ENCODE results near the gene EFHC1.

Gene EFHC1

GRCh38 chr6:52417675-52418111 lies 2.4 kb upstream of the EFHC1 start:
- no peak overlapping the region for H3K4me3 ChIP-seq (replicated peaks; ENCODE audit: low read depth, low read length)
- DNase-seq (ENCODE audit: extremely low read depth, low read depth) = peak; percentile 77
- TF ChIP-seq, protein P1, sequence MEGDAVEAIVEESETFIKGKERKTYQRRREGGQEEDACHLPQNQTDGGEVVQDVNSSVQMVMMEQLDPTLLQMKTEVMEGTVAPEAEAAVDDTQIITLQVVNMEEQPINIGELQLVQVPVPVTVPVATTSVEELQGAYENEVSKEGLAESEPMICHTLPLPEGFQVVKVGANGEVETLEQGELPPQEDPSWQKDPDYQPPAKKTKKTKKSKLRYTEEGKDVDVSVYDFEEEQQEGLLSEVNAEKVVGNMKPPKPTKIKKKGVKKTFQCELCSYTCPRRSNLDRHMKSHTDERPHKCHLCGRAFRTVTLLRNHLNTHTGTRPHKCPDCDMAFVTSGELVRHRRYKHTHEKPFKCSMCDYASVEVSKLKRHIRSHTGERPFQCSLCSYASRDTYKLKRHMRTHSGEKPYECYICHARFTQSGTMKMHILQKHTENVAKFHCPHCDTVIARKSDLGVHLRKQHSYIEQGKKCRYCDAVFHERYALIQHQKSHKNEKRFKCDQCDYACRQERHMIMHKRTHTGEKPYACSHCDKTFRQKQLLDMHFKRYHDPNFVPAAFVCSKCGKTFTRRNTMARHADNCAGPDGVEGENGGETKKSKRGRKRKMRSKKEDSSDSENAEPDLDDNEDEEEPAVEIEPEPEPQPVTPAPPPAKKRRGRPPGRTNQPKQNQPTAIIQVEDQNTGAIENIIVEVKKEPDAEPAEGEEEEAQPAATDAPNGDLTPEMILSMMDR (IDR thresholded peaks at IDR 0.05; ENCODE audit: low read depth, low read length, missing control alignments) = no peak

- no peak for DNase-seq (ENCODE audit: extremely low read depth, low read depth)
- H3K4me3 ChIP-seq (replicated peaks; ENCODE audit: low read depth, low read length) = no peak overlapping the region
- TF ChIP-seq, protein P1 (IDR thresholded peaks at IDR 0.05; ENCODE audit: low read depth, low read length, missing control alignments) = no peak
Measured at GRCh38 chr6:52418606-52419005, 1.5 kb upstream of the EFHC1 start.

DNA sequence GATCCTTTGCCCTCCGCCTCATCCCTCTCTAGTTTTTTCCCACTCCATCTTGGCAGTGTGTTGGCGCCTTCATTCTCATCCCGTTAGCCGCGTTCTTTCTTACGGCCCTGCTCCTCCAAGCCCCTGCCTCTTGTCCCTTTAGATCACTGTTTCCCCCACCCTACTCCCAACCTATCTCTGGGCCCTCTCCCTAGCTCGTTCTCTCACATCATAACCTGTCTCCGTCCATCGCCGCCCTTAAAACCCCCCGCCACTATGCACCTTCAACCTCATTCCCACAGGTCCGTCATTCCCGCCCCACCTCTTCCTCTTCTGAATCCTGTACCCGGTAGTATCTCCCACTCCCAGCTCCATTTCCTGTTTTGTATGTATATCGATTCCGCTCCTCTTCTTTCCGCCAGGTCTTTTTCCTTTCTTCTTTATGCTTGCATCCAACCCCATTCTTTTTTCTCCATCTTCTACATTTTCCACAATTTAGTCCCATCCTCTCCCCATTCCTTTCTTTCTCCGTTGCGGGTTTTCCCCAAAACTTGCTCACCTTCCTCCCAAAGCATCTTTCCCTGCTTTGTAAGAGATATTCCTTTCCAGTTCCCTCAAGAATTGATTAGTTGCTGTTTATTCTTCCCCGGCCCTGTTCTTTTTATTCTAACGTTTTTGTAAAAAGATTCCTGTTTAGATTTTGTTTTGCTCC lies 671 bp downstream of the EFHC1 start:
- peak overlapping the region; percentile 83 for H3K4me3 ChIP-seq (replicated peaks; ENCODE audit: low read depth, low read length)
- DNase-seq (ENCODE audit: extremely low read depth, low read depth) = no peak
- TF ChIP-seq, protein P1 (IDR thresholded peaks at IDR 0.05; ENCODE audit: low read depth, low read length, missing control alignments) = no peak

DNA sequence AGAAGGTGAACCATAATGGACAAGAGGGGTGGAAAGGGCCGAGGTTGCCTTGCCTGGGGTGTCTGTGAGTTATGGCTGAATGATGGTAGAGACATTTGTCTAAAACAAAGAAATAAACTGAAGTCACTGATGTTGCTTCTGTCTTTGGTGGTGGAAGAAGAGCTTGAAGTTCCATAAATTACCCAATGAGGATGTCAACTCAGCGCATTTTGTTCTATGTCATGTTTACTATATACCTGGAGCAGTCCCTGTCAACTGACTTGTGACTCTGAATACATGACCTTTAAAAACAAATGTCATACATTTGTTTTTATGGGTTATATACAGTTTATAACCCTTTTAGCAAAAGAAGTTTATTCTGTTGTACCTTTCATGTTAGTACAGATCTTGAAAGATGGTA lies 2.0 kb downstream of the EFHC1 start:
- no peak for DNase-seq (ENCODE audit: extremely low read depth, low read depth)
- TF ChIP-seq, protein P1 (IDR thresholded peaks at IDR 0.05; ENCODE audit: low read depth, low read length, missing control alignments) = no peak

GRCh38 chr6:52423448-52423847 lies 3.3 kb downstream of the EFHC1 start:
- TF ChIP-seq, protein P1 (IDR thresholded peaks at IDR 0.05; ENCODE audit: low read depth, low read length, missing control alignments) = no peak
- no peak overlapping the region for H3K4me3 ChIP-seq (replicated peaks; ENCODE audit: low read depth, low read length)
- no peak for DNase-seq (ENCODE audit: extremely low read depth, low read depth)

More for the DNA sequence above, 2.0 kb downstream of the EFHC1 start:
- no peak overlapping the region for H3K4me3 ChIP-seq (replicated peaks; ENCODE audit: low read depth, low read length)

GRCh38 chr6:52423971-52424381 lies 3.8 kb downstream of the EFHC1 start:
- DNase-seq (ENCODE audit: extremely low read depth, low read depth) = peak; percentile 76
- TF ChIP-seq, protein P1 (IDR thresholded peaks at IDR 0.05; ENCODE audit: low read depth, low read length, missing control alignments) = no peak

DNA sequence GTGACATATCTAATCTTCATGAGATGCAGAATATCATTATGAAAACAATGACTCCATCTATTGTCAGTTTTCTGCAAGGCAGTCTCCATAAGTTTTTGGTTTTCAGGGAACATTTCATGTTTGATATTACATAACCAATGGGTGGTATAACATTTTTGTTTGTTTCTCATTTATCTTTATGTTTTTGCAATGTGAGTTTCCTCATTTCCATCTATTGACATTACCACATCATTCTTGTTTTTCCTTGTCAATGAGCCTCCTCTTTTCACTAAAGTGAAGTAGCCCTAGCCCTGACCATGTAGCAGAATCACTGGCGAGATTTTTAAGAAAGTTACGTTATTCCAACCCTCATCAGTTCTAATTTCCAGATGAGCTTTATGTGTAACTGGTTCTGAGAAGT lies 4.4 kb downstream of the EFHC1 start:
- DNase-seq (ENCODE audit: extremely low read depth, low read depth) = no peak
- no peak overlapping the region for H3K4me3 ChIP-seq (replicated peaks; ENCODE audit: low read depth, low read length)
- TF ChIP-seq, protein P1 (IDR thresholded peaks at IDR 0.05; ENCODE audit: low read depth, low read length, missing control alignments) = no peak

More at GRCh38 chr6:52423971-52424381, 3.8 kb downstream of the EFHC1 start:
- H3K4me3 ChIP-seq (replicated peaks; ENCODE audit: low read depth, low read length) = no peak overlapping the region

All from HFF-Myc (cell line).